GM12878 (cell line): Measurements from ENCODE around the gene H6PD. TPM values are rescaled to one million over a fixed set of nuclear protein-coding genes. Genes with fewer than 3 reads are reported as not detected.

Experiments
- ETV6 ChIP-seq, 2 experiments: fragments of 450-650 bp in 1 of 2; IDR thresholded peaks in 1 of 2; conservative IDR thresholded peaks in 1 of 2; 2 replicates each; pipeline ENCODE4 v1.6.1; 2014; ENCODE audit warnings: antibody characterized with exemption in 1 of 2, borderline replicate concordance in 1 of 2, low read depth in 1 of 2, mild to moderate bottlenecking in 1 of 2, moderate library complexity in 1 of 2
- IKZF2 ChIP-seq, 2 experiments: fragments of 450-650 bp; IDR thresholded peaks; 2 replicates each; pipeline ENCODE4 v1.6.1; 2017; ENCODE audit warnings: mild to moderate bottlenecking in 2 of 2, moderate library complexity in 2 of 2
- KAT2A ChIP-seq: conservative IDR thresholded peaks from 2 replicates; pipeline ENCODE4 v1.6.1; 2011; ENCODE audit warnings: low read depth, low read length; ENCODE audit not compliant: control insufficient read depth
- KDM1A ChIP-seq: fragments of 200-600 bp; sonication (generic); IDR thresholded peaks from 2 replicates; pipeline ENCODE4 v1.6.1; 2016; ENCODE audit warnings: borderline replicate concordance
- MEF2B ChIP-seq: fragments of 450-650 bp; IDR thresholded peaks from 2 replicates; pipeline ENCODE4 v1.6.1; 2018; ENCODE audit warnings: mild to moderate bottlenecking, moderate library complexity; ENCODE audit not compliant: partially characterized antibody, poor library complexity, severe bottlenecking
- NFIC ChIP-seq: IDR thresholded peaks from 2 replicates; pipeline ENCODE4 v1.6.1; 2012; ENCODE audit warnings: low read depth, mild to moderate bottlenecking, inconsistent platforms, low read length, moderate library complexity
- NR2C1 ChIP-seq: fragments of 450-650 bp; IDR thresholded peaks from 2 replicates; pipeline ENCODE4 v1.6.1; 2017; ENCODE audit warnings: antibody characterized with exemption, mild to moderate bottlenecking, moderate library complexity
- SMC3 ChIP-seq: IDR thresholded peaks from 2 replicates; pipeline ENCODE4 v1.6.1; 2011; ENCODE audit warnings: low read length, improper control_type of control experiment, borderline replicate concordance
- SREBF1 ChIP-seq: IDR thresholded peaks from 2 replicates; pipeline ENCODE4 v1.6.1; 2012; ENCODE audit warnings: mild to moderate bottlenecking, low read length
- YBX1 ChIP-seq: fragments of 450-650 bp; IDR thresholded peaks from 2 replicates; pipeline ENCODE4 v1.6.1; 2016; ENCODE audit warnings: antibody characterized with exemption
- ZNF24 ChIP-seq: fragments of 450-650 bp; IDR thresholded peaks from 2 replicates; pipeline ENCODE4 v1.6.1; 2017; ENCODE audit warnings: antibody characterized with exemption, mild to moderate bottlenecking
- polyA plus RNA-seq, 11 experiments: library from polyadenylated mRNA; depleted of rRNA in 4 of 11; unstranded in 6 of 11; stranded (reverse) in 5 of 11; fragments of >200 nt; fragmentation: Nextera tagmentation in 4 of 11; fragmentation: Illumina TruSeq in 1 of 11; extraction: Ambion mirVana in 4 of 11; extraction: Trizol in 1 of 11; gene quantifications; 1 replicate in 1 of 11; 2 replicates in 10 of 11; pipeline versions ENCODE4 v1.2.1 to v1.2.3, GENCODE V29; 2011 to 2016; ENCODE audit warnings: inconsistent platforms in 2 of 11, missing spikeins in 2 of 11, low read depth in 1 of 11
- total RNA-seq, 4 experiments: library from RNA; depleted of rRNA in 3 of 4; stranded (reverse); fragments of >200 nt in 3 of 4; fragmentation: Illumina TruSeq in 1 of 4; extraction: Trizol in 1 of 4; gene quantifications; 2 replicates each; pipeline versions ENCODE4 v1.2.1 to v1.2.3, GENCODE V29; 2013 to 2021
- TF ChIP-seq, protein P1 (sequence below): IDR thresholded peaks from 2 replicates; pipeline ENCODE4 v1.6.1; 2012; ENCODE audit warnings: low read depth, low read length, improper control_type of control experiment
- TF ChIP-seq, protein P2 (sequence below): fragments of 450-650 bp; IDR thresholded peaks from 2 replicates; pipeline ENCODE4 v1.6.1; 2016; ENCODE audit warnings: mild to moderate bottlenecking, moderate library complexity, borderline replicate concordance
- TF ChIP-seq, protein P3 (sequence below): IDR thresholded peaks from 2 replicates; pipeline ENCODE4 v1.6.1; 2012; ENCODE audit warnings: low read depth, low read length, improper control_type of control experiment
- TF ChIP-seq, protein P4 (sequence below): fragments of 150-350 bp; IDR thresholded peaks from 2 replicates; pipeline ENCODE4 v1.6.1; 2016; ENCODE audit warnings: low read depth, low read length
- TF ChIP-seq, protein P5 (sequence below): fragments of 450-650 bp; conservative IDR thresholded peaks from 2 replicates; pipeline ENCODE4 v1.6.1; 2017; ENCODE audit warnings: mild to moderate bottlenecking, moderate library complexity

The H6PD gene
- total and polyA plus RNA-seq, 10 of the 15 experiments (the other 5 are each of a cell fraction or from before 2014, with no cell fraction given): 1.2 to 20.7 (median 7.7) TPM

DNA sequence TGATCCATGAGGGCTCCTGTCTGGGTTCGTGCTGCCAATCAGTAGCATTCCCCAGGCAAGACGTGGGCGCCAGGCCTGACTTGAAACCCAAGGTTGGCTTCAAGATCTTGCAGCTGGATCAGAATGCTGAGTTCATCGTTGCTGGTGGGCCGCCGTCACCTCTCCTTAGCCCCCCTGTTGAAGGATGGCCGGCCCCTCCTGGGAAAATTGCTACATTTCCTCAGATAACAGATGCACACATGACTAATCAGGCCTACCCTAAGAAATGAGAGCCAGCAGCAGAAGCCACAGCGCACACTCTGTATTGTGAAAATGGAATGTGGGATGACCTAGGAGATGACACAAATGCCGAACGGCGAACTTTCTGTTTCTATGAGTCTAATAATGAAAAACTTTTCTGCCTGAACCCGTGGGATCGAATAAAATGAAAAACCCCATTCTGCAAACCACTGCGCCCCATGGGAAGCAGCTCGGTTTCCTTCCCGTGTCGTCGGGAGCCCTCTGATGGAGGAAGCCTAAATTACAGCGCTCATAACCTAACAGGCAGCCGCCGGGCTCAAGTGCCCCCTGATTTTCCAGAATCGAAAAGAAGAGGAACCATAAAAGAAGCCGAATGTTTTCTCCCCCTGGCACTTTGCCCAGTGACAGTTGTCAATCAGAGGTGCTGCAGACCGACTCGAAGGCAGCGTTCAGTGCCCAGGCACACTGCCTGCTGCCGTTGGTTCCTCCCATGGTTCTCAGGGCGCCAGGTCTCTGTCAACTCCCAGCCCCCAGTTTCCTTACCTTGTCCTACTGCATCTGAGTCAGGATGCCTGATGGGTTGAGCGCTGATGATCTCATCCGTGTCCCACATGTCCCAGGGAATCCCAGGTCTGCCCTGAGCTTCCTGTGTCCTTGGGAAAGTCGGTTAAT, 38.2 kb upstream of the H6PD start (continued):
- TF ChIP-seq ETV6 (conservative IDR thresholded peaks at IDR 0.05 in 1 of 2, IDR thresholded peaks at IDR 0.05 in 1 of 2; ENCODE audit: borderline replicate concordance in 1 of 2, low read depth in 1 of 2) (no peak), NFIC (no peak), NR2C1 (no peak), KDM1A (no peak), SMC3 (peak; percentile 98), IKZF2 (IDR thresholded peaks at IDR 0.05) (peak; percentile 73 to 84; a peak in 3 of 4 replicates), MEF2B (peak; percentile 95), ZNF24 (no peak), YBX1 (no peak), KAT2A (no peak), SREBF1 (no peak)
- TF ChIP-seq, protein P1, sequence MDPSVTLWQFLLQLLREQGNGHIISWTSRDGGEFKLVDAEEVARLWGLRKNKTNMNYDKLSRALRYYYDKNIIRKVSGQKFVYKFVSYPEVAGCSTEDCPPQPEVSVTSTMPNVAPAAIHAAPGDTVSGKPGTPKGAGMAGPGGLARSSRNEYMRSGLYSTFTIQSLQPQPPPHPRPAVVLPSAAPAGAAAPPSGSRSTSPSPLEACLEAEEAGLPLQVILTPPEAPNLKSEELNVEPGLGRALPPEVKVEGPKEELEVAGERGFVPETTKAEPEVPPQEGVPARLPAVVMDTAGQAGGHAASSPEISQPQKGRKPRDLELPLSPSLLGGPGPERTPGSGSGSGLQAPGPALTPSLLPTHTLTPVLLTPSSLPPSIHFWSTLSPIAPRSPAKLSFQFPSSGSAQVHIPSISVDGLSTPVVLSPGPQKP: no peak
- TF ChIP-seq, protein P2, sequence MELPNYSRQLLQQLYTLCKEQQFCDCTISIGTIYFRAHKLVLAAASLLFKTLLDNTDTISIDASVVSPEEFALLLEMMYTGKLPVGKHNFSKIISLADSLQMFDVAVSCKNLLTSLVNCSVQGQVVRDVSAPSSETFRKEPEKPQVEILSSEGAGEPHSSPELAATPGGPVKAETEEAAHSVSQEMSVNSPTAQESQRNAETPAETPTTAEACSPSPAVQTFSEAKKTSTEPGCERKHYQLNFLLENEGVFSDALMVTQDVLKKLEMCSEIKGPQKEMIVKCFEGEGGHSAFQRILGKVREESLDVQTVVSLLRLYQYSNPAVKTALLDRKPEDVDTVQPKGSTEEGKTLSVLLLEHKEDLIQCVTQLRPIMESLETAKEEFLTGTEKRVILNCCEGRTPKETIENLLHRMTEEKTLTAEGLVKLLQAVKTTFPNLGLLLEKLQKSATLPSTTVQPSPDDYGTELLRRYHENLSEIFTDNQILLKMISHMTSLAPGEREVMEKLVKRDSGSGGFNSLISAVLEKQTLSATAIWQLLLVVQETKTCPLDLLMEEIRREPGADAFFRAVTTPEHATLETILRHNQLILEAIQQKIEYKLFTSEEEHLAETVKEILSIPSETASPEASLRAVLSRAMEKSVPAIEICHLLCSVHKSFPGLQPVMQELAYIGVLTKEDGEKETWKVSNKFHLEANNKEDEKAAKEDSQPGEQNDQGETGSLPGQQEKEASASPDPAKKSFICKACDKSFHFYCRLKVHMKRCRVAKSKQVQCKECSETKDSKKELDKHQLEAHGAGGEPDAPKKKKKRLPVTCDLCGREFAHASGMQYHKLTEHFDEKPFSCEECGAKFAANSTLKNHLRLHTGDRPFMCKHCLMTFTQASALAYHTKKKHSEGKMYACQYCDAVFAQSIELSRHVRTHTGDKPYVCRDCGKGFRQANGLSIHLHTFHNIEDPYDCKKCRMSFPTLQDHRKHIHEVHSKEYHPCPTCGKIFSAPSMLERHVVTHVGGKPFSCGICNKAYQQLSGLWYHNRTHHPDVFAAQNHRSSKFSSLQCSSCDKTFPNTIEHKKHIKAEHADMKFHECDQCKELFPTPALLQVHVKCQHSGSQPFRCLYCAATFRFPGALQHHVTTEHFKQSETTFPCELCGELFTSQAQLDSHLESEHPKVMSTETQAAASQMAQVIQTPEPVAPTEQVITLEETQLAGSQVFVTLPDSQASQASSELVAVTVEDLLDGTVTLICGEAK: no peak
- TF ChIP-seq, protein P3, sequence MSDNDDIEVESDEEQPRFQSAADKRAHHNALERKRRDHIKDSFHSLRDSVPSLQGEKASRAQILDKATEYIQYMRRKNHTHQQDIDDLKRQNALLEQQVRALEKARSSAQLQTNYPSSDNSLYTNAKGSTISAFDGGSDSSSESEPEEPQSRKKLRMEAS: no peak; the same call in 1 of the 2 replicates
- TF ChIP-seq, protein P4, sequence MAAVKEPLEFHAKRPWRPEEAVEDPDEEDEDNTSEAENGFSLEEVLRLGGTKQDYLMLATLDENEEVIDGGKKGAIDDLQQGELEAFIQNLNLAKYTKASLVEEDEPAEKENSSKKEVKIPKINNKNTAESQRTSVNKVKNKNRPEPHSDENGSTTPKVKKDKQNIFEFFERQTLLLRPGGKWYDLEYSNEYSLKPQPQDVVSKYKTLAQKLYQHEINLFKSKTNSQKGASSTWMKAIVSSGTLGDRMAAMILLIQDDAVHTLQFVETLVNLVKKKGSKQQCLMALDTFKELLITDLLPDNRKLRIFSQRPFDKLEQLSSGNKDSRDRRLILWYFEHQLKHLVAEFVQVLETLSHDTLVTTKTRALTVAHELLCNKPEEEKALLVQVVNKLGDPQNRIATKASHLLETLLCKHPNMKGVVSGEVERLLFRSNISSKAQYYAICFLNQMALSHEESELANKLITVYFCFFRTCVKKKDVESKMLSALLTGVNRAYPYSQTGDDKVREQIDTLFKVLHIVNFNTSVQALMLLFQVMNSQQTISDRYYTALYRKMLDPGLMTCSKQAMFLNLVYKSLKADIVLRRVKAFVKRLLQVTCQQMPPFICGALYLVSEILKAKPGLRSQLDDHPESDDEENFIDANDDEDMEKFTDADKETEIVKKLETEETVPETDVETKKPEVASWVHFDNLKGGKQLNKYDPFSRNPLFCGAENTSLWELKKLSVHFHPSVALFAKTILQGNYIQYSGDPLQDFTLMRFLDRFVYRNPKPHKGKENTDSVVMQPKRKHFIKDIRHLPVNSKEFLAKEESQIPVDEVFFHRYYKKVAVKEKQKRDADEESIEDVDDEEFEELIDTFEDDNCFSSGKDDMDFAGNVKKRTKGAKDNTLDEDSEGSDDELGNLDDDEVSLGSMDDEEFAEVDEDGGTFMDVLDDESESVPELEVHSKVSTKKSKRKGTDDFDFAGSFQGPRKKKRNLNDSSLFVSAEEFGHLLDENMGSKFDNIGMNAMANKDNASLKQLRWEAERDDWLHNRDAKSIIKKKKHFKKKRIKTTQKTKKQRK: no peak
- TF ChIP-seq, protein P5, sequence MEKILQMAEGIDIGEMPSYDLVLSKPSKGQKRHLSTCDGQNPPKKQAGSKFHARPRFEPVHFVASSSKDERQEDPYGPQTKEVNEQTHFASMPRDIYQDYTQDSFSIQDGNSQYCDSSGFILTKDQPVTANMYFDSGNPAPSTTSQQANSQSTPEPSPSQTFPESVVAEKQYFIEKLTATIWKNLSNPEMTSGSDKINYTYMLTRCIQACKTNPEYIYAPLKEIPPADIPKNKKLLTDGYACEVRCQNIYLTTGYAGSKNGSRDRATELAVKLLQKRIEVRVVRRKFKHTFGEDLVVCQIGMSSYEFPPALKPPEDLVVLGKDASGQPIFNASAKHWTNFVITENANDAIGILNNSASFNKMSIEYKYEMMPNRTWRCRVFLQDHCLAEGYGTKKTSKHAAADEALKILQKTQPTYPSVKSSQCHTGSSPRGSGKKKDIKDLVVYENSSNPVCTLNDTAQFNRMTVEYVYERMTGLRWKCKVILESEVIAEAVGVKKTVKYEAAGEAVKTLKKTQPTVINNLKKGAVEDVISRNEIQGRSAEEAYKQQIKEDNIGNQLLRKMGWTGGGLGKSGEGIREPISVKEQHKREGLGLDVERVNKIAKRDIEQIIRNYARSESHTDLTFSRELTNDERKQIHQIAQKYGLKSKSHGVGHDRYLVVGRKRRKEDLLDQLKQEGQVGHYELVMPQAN: no peak
